Epithelial cell of prostate (primary cell): ENCODE measurements around the gene FOS.
"Not testable (repeated sequence)": the region's sequence is repeated elsewhere in the genome, so short reads cannot be mapped to it uniquely, and the experiment has no call there.

Experiments
- DNase-seq: peaks from one replicate; pipeline ENCODE4 v3.0.0-alpha.2; 2011; ENCODE audit warnings: low read depth, low spot score
- H3K27ac ChIP-seq: fragments of 450-650 bp; 2 replicates; pipeline ENCODE4 v1.5.1; 2017; ENCODE audit warnings: mild to moderate bottlenecking

FOS gene

DNA sequence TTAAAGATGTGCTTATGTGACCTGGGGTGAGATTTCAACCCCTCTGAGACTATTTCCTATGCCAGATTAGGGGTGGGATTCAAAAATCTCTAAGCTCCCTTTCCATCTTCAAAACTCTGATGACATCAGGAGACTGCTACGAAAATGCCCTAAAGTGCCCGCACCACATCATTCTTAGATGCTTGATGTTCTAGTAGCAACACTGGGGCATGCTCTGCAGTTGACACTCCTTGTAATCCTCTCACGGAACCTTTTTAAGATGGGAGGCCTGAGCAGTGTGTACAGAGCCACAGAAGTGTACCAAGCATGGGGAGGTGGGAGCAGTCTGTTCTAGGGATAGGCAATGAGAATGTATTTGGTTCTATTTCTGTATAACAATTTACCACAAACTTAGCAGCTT, 12.2 kb downstream of the FOS start:
- H3K27ac ChIP-seq: no peak overlapping the region
- DNase-seq: no peak

DNA sequence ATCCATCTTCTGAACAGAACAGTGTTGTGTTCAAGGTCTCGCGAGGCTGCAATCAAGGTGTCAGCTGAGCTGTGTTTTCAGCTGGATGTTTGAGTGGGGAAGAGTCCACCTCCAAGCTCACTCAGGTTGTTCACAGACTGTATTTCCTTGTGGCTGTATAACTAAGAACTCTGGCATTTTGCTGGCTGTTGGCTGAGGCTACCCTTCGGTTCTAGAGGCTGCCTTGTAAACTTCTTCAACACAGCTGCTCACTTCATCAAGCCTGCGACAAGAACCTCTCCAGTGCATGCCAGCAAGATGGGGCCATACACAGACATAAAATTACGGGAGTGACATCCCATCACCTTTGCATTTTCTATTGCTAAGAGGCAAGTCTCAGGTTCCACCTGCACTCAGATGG, 12.7 kb downstream of the FOS start:
- no peak overlapping the region for H3K27ac ChIP-seq
- DNase-seq: no peak

DNA sequence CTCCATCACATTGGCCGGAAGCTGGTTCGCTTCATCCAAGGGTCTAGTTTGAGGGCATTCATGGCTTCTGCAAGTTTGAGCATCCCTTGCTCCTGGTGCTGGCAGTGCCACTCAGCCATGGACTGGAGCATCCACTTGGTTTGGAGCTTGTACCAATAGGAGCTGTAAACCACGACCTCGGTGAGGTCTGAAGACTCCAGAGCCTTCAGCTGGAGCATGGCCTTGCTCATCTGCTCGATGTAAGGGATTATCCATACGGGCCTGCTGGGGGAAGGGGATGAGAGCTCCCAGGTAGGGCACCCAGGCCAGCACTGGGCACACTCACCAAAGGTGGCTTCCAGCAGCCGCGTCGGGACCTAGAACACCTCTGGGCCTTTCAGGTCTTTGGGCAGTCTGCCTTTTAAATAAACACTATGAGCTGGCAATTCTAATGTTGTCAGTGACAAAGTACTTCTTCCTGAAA, 13.5 kb downstream of the FOS start:
- H3K27ac ChIP-seq: no peak overlapping the region

DNA sequence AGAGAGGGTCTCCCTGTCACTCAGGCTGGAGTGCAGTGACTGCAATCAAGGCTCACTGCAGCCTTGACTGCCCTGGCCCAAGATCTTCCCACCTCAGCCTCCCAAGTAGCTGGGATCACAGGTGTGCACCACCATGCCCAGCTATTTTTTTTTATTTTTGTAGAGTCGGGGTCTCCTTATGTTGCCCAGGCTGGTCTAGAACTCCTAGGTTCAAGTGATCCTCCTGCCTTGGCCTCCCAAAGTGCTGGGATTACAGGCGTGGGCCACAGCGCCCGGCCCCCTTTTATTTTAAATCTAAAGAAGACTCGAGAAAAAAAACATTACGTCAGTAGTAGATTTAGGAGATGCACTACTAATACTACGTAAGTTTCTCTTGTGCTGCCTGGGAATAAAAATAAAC, 14.3 kb downstream of the FOS start:
- no peak for DNase-seq
- no peak overlapping the region for H3K27ac ChIP-seq

More for the DNA sequence above, 13.5 kb downstream of the FOS start:
- DNase-seq: no peak

DNA sequence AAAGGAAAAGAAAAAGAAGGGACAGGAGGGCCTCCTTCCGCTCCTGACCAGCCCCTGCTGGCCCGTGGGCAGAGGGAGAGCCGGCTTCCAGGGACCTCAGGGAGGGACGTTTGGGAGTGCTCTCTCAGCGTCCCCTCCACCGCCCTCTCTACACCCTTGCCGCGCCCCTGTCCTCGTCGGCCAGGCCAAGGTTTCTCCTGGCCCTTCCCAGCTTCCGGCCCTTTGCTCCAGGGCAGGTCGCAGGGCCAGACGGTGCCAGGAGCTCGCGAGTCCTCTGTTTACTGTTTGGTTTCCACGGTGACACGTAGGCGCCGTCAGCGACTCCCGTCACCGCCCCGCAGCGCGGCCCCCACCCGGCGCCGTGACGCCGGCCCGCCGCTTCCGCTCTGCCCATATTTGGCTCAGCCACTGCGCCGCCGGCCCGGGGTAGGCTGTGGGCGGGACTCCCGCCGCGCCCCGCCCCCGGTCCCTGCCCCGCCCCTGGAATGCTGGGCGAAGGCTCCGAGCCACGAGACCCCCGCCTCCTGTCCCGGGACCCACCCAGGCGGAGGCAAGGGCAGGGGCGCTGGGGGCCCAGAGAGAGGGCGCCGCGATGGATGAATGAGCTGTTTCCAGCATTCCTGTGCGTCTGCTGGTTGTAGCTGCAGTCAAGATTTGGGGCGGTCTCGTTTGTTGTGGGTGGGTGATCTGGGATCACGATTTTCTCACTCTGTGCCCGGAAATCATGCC, 15.5 kb downstream of the FOS start:
- DNase-seq: no peak
- peak overlapping the region; percentile 85 for H3K27ac ChIP-seq

DNA sequence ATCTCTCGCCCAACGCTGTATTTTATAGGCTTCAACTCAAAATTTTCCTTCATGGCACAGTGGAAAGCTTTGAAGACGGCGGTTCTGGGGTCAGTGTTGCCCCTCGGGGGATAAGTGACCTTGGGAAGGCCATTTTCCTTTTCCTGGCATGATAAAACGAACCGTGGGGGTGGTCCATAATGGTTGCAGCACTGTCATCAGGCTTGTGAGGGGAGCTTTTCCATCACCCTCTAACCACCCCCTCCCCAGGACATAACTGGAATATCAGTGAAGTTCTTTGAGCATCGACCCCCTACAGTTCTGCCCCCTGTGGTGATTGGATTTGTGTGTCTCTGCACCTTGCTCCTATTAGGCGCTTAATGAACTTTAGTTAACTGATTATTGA, 16.0 kb downstream of the FOS start:
- DNase-seq: no peak
- peak overlapping the region; percentile 85 for H3K27ac ChIP-seq

DNA sequence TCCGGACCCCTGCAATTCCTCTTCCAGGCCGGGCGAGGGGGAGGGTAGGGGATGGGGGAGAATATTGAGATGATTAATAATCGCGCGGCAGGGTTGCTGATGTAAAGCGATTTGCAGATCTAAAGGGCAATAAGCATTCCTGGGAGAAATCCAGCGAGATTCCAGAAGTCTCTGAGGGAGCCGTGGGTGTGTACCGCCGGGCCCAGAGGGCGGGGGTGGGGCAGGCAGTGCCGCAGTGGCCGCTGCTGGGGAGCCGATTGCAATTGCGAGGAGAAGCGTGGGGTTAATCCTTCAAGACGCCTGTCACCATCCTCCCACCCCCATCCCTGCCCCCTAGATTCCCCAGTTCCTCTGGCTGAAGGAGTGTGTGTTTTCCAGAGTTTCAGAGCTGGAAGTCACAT, 16.4 kb downstream of the FOS start:
- H3K27ac ChIP-seq: peak overlapping the region; percentile 85

DNA sequence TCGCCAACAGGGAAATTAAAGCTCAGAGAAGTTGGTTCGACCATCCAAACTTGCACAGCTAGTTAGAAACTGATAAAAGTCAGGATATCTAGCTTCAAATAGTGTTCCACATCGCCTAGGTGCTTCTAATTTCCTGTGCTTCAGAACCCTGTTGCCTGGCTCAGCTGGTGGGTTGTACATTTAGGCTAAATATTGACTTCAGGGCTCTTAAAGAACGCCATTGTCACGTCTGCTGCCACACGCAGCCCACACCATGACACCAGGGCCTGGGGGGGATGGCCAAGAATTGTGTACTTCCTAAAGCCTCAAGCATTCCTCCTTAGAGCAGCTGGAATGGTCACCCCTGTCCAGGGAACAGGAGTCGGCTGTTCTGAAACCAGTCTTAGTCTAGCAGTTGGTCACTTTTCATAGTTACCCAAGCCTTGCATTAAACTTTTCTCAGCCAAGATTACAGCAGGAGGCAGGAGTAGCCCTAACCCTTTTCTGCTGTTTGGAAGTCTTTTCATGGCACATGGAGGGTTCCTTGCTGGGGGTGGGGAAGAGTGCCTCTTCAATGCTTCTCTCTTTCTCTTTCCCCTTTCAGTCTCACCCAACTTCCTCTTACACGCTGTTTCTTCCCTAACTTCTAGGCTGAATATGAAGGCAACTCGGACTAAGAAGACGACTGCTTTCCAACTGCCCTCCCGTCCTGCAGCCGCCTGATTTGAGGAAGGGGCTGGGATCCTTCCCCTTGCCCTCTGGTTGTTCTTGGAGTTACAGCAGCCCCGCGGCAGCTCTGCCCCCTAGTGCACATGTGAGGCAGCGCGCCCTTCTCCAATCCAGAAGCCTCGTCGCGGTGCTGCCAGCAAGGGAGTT, 17.1 kb downstream of the FOS start:
- peak overlapping the region; percentile 85 for H3K27ac ChIP-seq
- no peak for DNase-seq

More for the DNA sequence above, 16.4 kb downstream of the FOS start:
- DNase-seq: no peak

DNA sequence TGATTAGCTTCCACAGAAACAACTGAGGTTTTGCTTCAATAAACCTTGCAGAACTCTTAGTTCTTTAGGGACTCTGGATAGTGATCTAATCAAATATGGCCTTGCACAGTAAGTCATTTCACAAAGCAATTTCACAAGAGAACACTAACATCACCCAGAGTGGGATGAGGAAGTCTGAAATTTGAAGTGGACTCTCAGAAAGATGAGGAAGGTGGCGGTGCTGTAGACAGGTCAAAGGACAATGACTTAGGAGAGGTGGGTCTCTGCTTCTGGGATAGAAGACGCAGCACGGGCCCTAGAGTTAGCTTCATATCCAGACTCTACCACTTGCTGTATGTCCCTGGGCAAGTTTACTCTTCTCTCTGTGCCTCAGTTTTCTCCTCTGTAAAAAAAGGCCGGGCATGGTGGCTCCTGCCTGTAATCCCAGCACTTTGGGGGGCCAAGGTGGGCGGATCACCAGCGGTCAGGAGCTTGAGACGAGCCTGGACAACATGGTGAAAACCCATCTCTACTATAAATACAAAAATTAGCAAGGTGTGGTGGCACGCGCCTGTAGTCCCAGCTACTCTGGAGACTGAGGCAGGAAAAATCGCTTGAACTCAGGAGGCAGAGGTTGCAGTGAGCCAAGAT, 18.9 kb downstream of the FOS start:
- no peak for DNase-seq

DNA sequence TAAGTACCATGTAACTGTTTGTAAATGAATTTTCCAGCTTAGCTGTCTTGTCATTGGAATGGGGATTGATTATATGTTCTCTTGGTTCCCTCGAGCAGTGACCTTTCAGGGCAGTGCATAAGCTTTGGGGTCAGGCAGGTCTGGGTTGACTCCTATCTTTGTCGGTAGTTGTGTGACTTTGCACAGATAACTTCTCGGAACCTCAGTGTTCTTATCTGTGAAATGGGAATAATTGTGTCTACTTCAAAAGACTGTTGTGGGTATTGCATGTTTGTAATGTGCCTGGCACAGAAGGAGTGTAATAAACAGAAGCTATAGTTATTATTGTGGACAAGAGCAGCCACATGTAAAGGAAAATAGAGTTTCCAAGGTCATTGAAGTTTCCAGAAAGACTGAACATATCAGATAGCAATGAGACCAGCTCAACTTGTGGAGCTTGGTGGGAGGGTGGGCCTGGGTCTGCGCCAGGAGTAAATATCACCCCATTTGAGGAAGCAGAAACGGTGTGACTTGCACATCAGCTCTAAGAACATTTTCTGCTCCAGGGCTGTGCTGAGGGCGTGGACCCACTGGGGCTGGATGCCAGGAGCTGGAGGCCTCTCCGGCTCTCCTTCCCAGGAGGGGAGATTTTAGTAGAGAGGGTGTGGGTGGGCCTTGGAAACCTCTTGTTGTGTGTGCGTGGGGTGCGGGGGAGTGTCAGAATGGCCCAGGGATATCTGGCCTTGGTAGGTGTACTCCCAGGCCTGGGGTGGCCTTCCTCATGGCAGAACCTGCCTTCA, 19.7 kb downstream of the FOS start:
- H3K27ac ChIP-seq: peak overlapping the region; percentile 5
- DNase-seq: no peak

More for the DNA sequence above, 18.9 kb downstream of the FOS start:
- no peak overlapping the region for H3K27ac ChIP-seq

DNA sequence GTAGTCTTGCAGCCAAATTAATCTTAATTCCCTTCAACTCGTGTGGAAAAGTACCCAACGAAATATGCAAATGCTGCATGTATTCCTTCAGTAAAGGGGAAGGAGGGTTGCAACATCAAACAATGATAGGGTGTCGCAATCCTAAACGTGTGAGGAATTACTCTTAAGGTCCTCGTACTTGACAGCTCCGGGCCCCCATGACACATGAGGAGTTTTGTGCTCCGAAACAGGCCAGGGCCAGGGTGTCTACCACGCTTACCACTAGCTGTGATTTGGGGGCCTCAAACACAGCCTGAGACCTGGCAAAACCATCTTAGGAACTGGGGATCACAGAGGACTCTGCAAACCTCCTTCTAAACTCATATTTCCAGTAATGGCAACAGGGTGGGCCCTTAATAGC, 20.4 kb downstream of the FOS start:
- H3K27ac ChIP-seq: peak overlapping the region; percentile 5
- DNase-seq: no peak

DNA sequence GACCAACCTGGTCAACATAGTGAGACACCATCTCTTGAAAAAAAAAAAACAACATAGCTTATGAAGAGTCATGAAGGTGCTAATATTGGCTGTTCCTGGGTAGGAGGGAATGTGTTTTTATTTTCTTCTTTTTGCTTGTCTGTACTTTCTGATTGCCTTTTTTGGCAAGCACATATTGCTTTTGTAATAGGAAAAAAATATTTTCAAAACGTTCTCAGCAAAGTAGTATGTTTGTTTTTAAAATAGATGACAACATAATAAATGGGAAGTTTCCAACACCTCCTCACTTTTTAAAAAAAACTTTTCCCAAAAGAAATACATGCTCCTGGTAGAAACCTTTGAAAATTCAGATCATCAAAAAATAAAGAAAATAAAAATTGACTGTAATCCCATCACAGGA, 20.9 kb downstream of the FOS start:
- H3K27ac ChIP-seq: no peak overlapping the region

DNA sequence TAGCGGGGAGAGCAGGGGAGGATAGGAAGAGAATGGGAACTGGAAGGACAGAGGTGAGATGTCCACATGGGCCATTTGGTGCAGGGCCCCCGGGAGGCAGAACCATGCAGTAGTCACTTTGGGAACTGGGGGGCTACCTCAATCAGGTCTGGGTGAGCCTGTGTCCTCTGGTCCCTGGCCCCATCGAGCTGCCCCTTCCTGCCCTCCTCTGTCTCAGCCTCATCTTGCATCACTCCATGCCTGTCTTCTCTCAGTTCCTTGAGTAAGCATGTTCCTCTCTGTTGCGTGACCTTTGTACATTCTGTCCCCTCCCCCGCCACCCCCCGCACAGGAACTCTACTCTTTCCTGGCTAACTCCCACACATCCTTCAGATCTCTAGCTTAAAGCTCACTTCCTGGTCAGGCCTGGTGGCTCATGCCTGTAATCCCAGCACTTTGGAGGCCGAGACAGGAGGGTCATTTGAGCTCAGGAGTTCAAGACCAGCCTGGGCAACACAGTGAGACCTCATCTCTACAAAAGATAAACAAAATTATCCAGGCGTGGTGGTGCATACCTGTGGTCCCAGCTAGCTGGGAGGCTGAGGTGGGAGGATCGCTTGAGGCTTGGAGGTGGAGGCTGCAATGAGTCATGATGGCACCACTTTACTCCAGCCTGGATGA, 23.2 kb downstream of the FOS start:
- no peak for DNase-seq
- no peak overlapping the region for H3K27ac ChIP-seq

More for the DNA sequence above, 20.9 kb downstream of the FOS start:
- DNase-seq: no peak

DNA sequence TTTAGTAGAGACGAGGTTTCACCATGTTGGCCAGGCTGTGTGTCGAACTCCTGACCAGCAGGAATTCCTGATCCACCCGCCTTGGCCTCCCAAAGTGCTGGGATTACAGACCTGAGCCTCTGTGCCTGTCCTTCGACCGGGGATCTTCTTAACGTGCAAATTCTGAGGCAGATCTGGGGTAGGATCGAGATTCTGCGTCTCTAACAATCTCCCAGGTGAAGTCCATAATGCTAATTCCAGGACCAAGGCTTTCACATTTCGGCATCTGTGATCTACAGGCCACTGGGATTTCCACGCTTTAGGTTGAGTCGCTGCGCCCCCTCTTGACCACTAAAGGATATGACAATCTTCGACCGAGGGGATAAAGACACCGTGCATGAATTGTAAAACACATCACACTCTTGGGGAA, 24.8 kb downstream of the FOS start:
- H3K27ac ChIP-seq: no peak overlapping the region
- no peak for DNase-seq

DNA sequence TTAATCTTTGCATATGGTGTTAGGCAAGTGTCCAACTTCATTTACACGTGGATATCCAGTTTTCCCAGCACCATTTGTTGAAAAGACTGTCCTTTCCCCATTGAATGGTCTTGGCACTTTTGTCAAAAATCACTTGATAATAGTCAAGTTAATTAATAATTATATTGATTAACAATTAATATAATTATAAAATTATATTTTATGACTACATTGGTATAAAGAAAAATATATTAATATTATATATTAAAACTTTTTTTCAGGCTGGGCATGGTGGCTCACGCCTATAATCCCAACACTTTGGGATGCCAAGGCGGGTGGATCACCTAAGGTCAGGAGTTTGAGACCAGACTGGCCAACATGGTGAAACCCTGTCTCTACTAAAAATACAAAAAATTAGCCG, 27.8 kb downstream of the FOS start:
- DNase-seq, H3K27ac ChIP-seq: not testable (repeated sequence)

DNA sequence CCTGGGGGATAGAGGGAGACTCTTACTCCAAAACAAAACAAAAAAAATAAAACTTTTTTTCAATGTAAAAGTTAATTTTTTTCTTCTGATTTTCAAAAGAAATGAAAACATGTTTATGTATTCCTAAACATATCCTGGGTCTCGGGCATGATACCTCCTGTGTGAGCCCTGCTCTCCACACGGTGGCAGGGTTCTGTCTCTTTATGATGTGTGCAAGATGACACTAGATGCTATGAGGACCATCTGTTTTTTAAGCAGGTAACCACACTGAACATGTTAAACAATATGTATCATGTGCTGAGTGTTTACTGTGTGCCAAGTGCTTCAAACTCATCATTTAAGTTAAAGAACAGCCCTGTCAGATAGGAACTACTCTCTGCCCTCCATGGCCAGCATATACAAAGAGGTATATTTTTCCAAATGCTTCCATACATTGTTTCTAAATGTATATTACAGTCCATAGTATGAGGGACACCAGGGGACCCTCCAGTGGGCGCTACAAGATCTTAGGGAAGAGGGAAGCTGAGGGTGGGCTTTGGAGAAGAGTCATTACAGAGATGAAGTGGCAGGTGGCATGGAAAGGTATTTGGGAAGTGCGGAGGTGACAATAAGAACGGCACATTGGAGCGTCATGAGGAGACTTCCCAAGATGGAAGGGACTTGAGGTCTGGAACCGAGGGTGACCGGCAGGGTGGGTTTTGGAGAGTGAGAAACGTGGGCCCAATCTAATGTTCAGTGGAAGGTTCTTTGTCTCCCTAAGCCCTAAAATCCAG, 28.5 kb downstream of the FOS start:
- no peak overlapping the region for H3K27ac ChIP-seq
- no peak for DNase-seq

DNA sequence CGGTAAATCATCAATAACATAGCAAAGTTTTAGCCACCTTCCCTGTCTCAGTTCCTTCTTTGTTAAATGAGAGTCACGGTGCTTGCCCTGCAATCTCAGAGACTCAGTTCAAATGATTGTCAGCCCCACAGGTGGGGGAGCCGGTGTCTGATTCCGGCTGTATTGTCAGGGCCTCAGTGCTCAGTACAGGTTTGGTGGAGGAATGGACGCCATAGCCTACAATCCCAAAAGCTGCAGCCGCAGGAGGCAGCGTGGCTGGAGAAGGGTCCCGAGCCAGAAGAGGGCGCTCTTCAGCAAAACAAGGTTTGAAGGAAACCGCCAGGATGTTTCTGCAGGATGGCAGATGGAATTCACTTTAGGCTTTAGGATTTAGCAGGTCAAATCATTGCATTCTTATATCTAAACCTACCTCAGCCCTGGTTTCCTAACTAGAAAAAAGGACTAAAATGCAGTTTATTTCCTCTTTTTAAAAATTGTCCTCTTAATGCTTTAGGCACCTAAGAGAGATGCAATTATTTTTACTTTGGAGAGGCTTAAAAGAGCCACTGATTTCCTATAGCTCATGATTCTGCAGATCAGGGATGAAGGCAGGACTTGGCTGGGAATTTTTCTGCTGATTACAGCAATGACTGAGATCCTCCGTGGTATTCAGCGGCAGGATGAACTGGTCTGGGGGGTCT, 29.2 kb downstream of the FOS start:
- H3K27ac ChIP-seq: no peak overlapping the region
- DNase-seq: no peak

DNA sequence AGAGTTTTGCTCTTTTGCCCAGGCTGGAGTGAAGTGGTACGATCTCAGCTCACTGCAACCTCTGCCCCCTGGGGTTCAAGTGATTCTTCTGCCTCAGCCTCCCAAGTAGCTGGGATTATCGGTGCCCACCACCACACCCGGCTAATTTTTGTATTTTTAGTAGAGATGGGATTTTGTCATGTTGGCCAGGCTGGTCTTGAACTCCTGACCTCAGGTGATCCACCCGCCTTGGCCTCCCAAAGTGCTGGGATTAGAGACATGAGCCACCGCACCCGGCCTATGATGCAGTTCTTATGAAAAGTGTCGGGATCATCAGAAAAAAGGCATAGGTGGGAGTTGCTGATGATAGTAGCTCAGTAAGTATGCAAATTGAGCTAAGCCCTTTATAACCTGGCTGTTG, 30.4 kb downstream of the FOS start:
- not testable (repeated sequence) for DNase-seq, H3K27ac ChIP-seq
